Measurements from ENCODE around the gene SNTG2. TPM values are rescaled to one million over a fixed set of nuclear protein-coding genes. Genes with fewer than 3 reads are reported as not detected.

The SNTG2 gene
- total and polyA plus RNA-seq, 2 of the 13 experiments (the other 11 are each of a cell fraction or from before 2014, with no cell fraction given): not detected

DNA sequence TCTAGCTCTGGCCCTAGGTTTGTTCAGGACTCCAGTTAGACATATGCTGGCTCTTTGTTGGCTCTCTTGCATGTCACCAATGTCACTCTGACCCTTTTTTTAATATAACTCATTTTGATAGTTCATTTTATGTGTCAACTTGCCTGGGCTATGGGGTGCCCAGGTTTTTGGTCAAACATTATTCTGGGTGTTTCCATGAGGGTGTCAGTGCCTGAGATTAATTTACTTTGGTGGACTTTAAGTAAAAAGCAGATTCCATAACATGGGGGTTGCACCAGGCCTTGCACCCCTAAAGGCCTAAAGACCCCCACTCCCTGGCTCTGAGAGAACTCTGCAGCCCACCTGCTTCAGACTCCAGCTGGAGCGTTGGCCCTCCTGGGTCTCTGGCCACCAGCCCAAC lies 48.1 kb upstream of the SNTG2 start (continued):
- no peak for TF ChIP-seq MZF1 (CRISPR knock-in tag; IDR thresholded peaks at IDR 0.05; ENCODE audit: borderline replicate concordance)

GRCh38 chr2:903223-903900 lies 47.3 kb upstream of the SNTG2 start:
- H3K27ac ChIP-seq (ENCODE audit: extremely low read length, insufficient read depth, low read length): no peak overlapping the region

More at GRCh38 chr2:903223-903900, 47.3 kb upstream of the SNTG2 start:
- no peaks in the 10 kb centered on the region for H3K36me3 ChIP-seq (replicated peaks in 1 of 2; ENCODE audit: control insufficient read depth in 1 of 2, insufficient read depth in 2 of 2, low read length in 2 of 2)
- 2% methylated on average over 8 of the region's 8 CpGs for WGBS (ENCODE audit: low lambda C conversion rate)
- DNase-seq (ENCODE audit: low spot score): no peak
- no peak overlapping the region for H3K9ac ChIP-seq (ENCODE audit: insufficient read depth, low read depth, low read length)
- H4K20me1 ChIP-seq (ENCODE audit: insufficient read depth, low read length): no peaks in the 10 kb centered on the region
- no peak for FAIRE-seq
- H3K27me3 ChIP-seq (ENCODE audit: control insufficient read depth in 1 of 2, insufficient read depth in 2 of 2, low read length in 2 of 2): peaks cover 0 to 15% of the 10 kb centered on the region in 2 experiments; a peak in 3 of 5 replicates
- no TSS peak for BruUV-seq (replicated peaks)
- in situ Hi-C loops (cut with HindIII; ENCODE audit: extremely low pct_ligation_motif_present, low pct_unique_long_range_greater_than_20kb) (no loop called here), intact Hi-C loops (cut with micrococcal nuclease; ENCODE audit: unreplicated experiment) (no loop called here)
- no peak for TF ChIP-seq ZNF441 (CRISPR knock-in tag; IDR thresholded peaks at IDR 0.05; ENCODE audit: borderline replicate concordance)
- no peak for TF ChIP-seq ZNF770 (CRISPR knock-in tag; IDR thresholded peaks at IDR 0.05)
- no peak for TF ChIP-seq ZNF282 (IDR thresholded peaks at IDR 0.05; ENCODE audit: partially characterized antibody)
- no peak for TF ChIP-seq ZFP91 (CRISPR knock-in tag; IDR thresholded peaks at IDR 0.05; ENCODE audit: borderline replicate concordance)
- TF ChIP-seq TOE1 (CRISPR knock-in tag; IDR thresholded peaks at IDR 0.05): no peak
- TF ChIP-seq ZNF766 (CRISPR knock-in tag; IDR thresholded peaks at IDR 0.05; ENCODE audit: borderline replicate concordance): no peak
- no peak for TF ChIP-seq ZNF772 (CRISPR knock-in tag; IDR thresholded peaks at IDR 0.05)
- TF ChIP-seq EZH2 (conservative IDR thresholded peaks at IDR 0.05; ENCODE audit: low read depth, low read length): no peak
- no peak for TF ChIP-seq BRD4 (CRISPR knock-in tag; IDR thresholded peaks at IDR 0.05)
- no peak for TF ChIP-seq TFAP4 (IDR thresholded peaks at IDR 0.05; ENCODE audit: borderline replicate concordance, low read depth)
- TF ChIP-seq ZMAT3 (CRISPR knock-in tag; conservative IDR thresholded peaks at IDR 0.05): no peak
- no peak for TF ChIP-seq TMF1 (CRISPR knock-in tag; IDR thresholded peaks at IDR 0.05; ENCODE audit: low read depth)
- TF ChIP-seq, protein P1, sequence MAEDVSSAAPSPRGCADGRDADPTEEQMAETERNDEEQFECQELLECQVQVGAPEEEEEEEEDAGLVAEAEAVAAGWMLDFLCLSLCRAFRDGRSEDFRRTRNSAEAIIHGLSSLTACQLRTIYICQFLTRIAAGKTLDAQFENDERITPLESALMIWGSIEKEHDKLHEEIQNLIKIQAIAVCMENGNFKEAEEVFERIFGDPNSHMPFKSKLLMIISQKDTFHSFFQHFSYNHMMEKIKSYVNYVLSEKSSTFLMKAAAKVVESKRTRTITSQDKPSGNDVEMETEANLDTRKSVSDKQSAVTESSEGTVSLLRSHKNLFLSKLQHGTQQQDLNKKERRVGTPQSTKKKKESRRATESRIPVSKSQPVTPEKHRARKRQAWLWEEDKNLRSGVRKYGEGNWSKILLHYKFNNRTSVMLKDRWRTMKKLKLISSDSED (CRISPR knock-in tag; IDR thresholded peaks at IDR 0.05): no peak
- TF ChIP-seq GATAD2A (CRISPR knock-in tag; IDR thresholded peaks at IDR 0.05): no peak
- TF ChIP-seq ZNF777 (CRISPR knock-in tag; IDR thresholded peaks at IDR 0.05): no peak
- CTCF ChIA-PET (ENCODE audit: low intra/inter-chr PET ratio, low total read pairs): no interaction called here
- POLR2A ChIA-PET: no interaction called here
- no peak overlapping the region for H3K4me2 ChIP-seq (ENCODE audit: low read depth, low read length)
- H3K4me1 ChIP-seq (ENCODE audit: insufficient read depth, low read length): no peaks in the 10 kb centered on the region
- no peak for ATAC-seq
- no peaks in the 10 kb centered on the region for H3K9me3 ChIP-seq (ENCODE audit: low read length)
- H3K79me2 ChIP-seq (ENCODE audit: insufficient read depth, low read length): no peaks in the 10 kb centered on the region
- no peak overlapping the region for H2AFZ ChIP-seq (ENCODE audit: low read length)
- H3K4me3 ChIP-seq (replicated peaks in 1 of 3; ENCODE audit: insufficient read depth in 1 of 3, low read depth in 2 of 3, low read length in 3 of 3): no peak overlapping the region
